Neural crest cell (in vitro differentiated cells): ENCODE results near the gene INO80B. TPM values are rescaled to one million over a fixed set of nuclear protein-coding genes. Genes with fewer than 3 reads are reported as not detected.

Experiments used
- DNase-seq: peaks from one replicate; pipeline ENCODE4 v3.0.0; 2021; ENCODE audit warnings: low read depth, mixed read lengths, low spot score
- H3K27ac Mint-ChIP-seq: one replicate; pipeline ENCODE4 v1.8.0; 2021; ENCODE audit warnings: mild to moderate bottlenecking, mixed read lengths; ENCODE audit not compliant: unreplicated experiment
- H3K27me3 Mint-ChIP-seq: 2 replicates; pipeline ENCODE4 v1.8.0; 2021; ENCODE audit warnings: low read depth, mild to moderate bottlenecking, mixed read lengths
- H3K36me3 Mint-ChIP-seq: 2 replicates; pipeline ENCODE4 v1.8.0; 2021; ENCODE audit warnings: low read depth, mild to moderate bottlenecking, mixed read lengths
- H3K4me1 Mint-ChIP-seq: 2 replicates; pipeline ENCODE4 v1.8.0; 2021; ENCODE audit warnings: mixed read lengths
- H3K4me3 Mint-ChIP-seq: one replicate; pipeline ENCODE4 v1.8.0; 2021; ENCODE audit warnings: mild to moderate bottlenecking, mixed read lengths
- H3K9me3 Mint-ChIP-seq: 2 replicates; pipeline ENCODE4 v1.8.0; 2021; ENCODE audit warnings: mixed read lengths
- CTCF ChIP-seq: fragments of 200-600 bp; sonication (generic); conservative IDR thresholded peaks from 2 replicates; pipeline ENCODE4 v1.5.0; 2021; ENCODE audit warnings: antibody characterized with exemption, mild to moderate bottlenecking
- total RNA-seq: library from RNA; stranded (reverse); gene quantifications from 2 replicates; pipeline ENCODE4 v1.2.1, GENCODE V29; 2021

Gene INO80B
- total RNA-seq, 1 donor from 2014 or later: 33.1 TPM

- Mint-ChIP-seq H3K4me3 (no peak overlapping the region), H3K27ac (no peak overlapping the region), H3K9me3 (no peaks in the 10 kb centered on the region), H3K27me3 (no peaks in the 10 kb centered on the region), H3K4me1 (peaks cover 11% of the 10 kb centered on the region), H3K36me3 (peaks cover 2% of the 10 kb centered on the region)
- DNase-seq: no peak
- no peak for TF ChIP-seq CTCF
These were observed 27.3 kb upstream of the INO80B start for GRCh38 chr2:74427551-74427950.

GRCh38 chr2:74428675-74429074 lies 26.2 kb upstream of the INO80B start:
- H3K4me3 Mint-ChIP-seq: no peak overlapping the region
- H3K36me3 Mint-ChIP-seq: peaks cover 2% of the 10 kb centered on the region
- TF ChIP-seq CTCF: no peak
- no peak overlapping the region for H3K27ac Mint-ChIP-seq
- no peaks in the 10 kb centered on the region for H3K9me3 Mint-ChIP-seq
- H3K27me3 Mint-ChIP-seq: no peaks in the 10 kb centered on the region
- peaks cover under 1% of the 10 kb centered on the region for H3K4me1 Mint-ChIP-seq
- no peak for DNase-seq

GRCh38 chr2:74429487-74430451 lies 25.1 kb upstream of the INO80B start:
- DNase-seq: no peak
- H3K4me3 Mint-ChIP-seq: peak overlapping the region; percentile 19
- no peak overlapping the region for H3K27ac Mint-ChIP-seq
- H3K36me3 Mint-ChIP-seq: peaks cover 2% of the 10 kb centered on the region
- no peaks in the 10 kb centered on the region for H3K27me3 Mint-ChIP-seq
- TF ChIP-seq CTCF: no peak
- no peaks in the 10 kb centered on the region for H3K9me3 Mint-ChIP-seq
- no peaks in the 10 kb centered on the region for H3K4me1 Mint-ChIP-seq

- DNase-seq: no peak
- H3K27me3 Mint-ChIP-seq: no peaks in the 10 kb centered on the region
- no peak for TF ChIP-seq CTCF
- H3K4me3 Mint-ChIP-seq: no peak overlapping the region
- peaks cover 2% of the 10 kb centered on the region for H3K4me1 Mint-ChIP-seq
- no peak overlapping the region for H3K27ac Mint-ChIP-seq
- H3K9me3 Mint-ChIP-seq: no peaks in the 10 kb centered on the region
- peaks cover 4% of the 10 kb centered on the region for H3K36me3 Mint-ChIP-seq
These were observed 24.4 kb upstream of the INO80B start for GRCh38 chr2:74430502-74430901.

GRCh38 chr2:74436111-74436805 lies 18.6 kb upstream of the INO80B start:
- Mint-ChIP-seq H3K4me1 (peaks cover 46% of the 10 kb centered on the region), H3K9me3 (no peaks in the 10 kb centered on the region), H3K36me3 (peaks cover 9% of the 10 kb centered on the region), H3K27me3 (peaks cover 10% of the 10 kb centered on the region), H3K27ac (peak overlapping the region; percentile 35), H3K4me3 (peak overlapping the region; percentile 25)
- no peak for DNase-seq
- no peak for TF ChIP-seq CTCF
